Panc1 (cell line): Measurements from ENCODE around the gene FAM174C.

Experiments
- CTCF ChIP-seq: fragments of 450-650 bp; IDR thresholded peaks from 2 replicates; pipeline ENCODE4 v1.5.1; 2017; ENCODE audit warnings: mild to moderate bottlenecking
- POLR2AphosphoS5 ChIP-seq: IDR thresholded peaks from 2 replicates; pipeline ENCODE4 v1.6.1; 2012; ENCODE audit warnings: mild to moderate bottlenecking, low read depth, low read length, moderate library complexity
- REST ChIP-seq, 2 experiments: IDR thresholded peaks; 2 replicates each; pipeline ENCODE4 v1.6.1; 2011 to 2012; ENCODE audit warnings: low read depth in 2 of 2, control low read depth in 1 of 2, low read length in 1 of 2, mild to moderate bottlenecking in 1 of 2, moderate library complexity in 1 of 2; ENCODE audit not compliant: insufficient read depth in 1 of 2
- SIN3A ChIP-seq: IDR thresholded peaks from 2 replicates; pipeline ENCODE4 v1.6.1; 2012; ENCODE audit warnings: low read depth, mild to moderate bottlenecking, low read length, moderate library complexity, borderline replicate concordance; ENCODE audit not compliant: insufficient read depth
- TCF7L2 ChIP-seq: IDR thresholded peaks from 2 replicates; pipeline ENCODE4 v1.6.1; 2011; ENCODE audit warnings: mild to moderate bottlenecking, low read depth, low read length, inconsistent platforms

- no peak for TF ChIP-seq CTCF
- no peak for TF ChIP-seq SIN3A
- no peak for TF ChIP-seq POLR2AphosphoS5
- TF ChIP-seq REST (IDR thresholded peaks at IDR 0.05; ENCODE audit: insufficient read depth in 1 of 2, low read depth in 2 of 2, low read length in 1 of 2) = no peak
- no peak for TF ChIP-seq TCF7L2
These were observed 32.5 kb downstream of the FAM174C start for GRCh38 chr19:1307755-1308303.
